ENCODE results near the gene DNAH10.

DNAH10 gene

DNA sequence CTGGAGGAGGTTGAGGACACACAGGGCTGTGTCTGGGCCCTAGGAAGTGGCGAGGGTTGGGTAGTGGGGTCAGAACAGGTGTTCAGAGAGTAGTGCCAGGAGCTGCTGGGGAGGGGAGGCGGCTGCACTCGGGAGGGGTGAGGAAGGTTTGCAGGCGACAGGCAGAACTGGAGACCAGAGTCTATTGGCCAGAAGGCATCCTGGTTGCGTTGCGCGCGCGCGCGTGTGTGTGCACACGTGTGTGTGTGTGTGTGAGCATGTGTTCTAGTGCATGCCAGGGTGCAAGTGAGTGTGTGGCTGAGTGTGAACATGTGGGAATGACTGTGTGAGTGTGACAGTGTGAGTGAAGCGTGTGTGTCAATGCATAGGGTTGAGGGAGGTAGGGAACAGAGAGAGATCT lies 124.2 kb downstream of the DNAH10 start:
- no peak for DNase-seq (ENCODE audit: low spot score)

DNA sequence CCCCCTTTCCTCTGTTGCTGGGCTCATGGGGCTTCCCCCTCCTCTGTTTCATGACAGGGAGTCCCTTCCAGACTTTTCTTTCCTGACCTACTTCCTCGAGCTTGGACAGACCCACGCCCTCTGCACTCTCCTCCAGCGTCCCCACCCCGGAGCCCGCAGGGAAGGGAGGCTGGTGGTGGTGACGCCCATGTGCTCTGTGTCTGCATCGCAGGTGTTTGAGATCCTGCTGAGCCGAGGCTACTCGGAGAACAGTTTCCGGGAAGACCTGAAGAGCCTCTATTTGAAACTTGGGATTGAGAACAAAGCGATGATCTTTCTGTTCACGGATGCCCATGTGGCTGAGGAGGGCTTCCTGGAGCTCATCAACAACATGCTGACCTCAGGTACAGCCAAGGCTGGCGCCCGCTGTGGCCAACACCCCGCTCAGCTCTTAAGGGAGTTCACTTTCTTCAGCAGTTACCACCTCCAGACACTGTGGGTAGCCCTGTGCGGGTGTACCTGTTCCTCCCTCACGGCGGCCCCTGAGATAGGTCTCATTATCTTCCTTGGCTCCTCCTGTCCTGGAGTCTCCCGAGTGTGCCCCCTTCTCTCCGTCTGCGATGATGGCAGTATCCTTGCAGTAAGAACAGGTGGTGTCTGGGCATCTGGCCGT lies 125.0 kb downstream of the DNAH10 start:
- no peak for DNase-seq (ENCODE audit: low spot score)

- DNase-seq (ENCODE audit: low spot score) = no peak
Measured at GRCh38 chr12:123888989-123889388, 126.9 kb downstream of the DNAH10 start.

DNA sequence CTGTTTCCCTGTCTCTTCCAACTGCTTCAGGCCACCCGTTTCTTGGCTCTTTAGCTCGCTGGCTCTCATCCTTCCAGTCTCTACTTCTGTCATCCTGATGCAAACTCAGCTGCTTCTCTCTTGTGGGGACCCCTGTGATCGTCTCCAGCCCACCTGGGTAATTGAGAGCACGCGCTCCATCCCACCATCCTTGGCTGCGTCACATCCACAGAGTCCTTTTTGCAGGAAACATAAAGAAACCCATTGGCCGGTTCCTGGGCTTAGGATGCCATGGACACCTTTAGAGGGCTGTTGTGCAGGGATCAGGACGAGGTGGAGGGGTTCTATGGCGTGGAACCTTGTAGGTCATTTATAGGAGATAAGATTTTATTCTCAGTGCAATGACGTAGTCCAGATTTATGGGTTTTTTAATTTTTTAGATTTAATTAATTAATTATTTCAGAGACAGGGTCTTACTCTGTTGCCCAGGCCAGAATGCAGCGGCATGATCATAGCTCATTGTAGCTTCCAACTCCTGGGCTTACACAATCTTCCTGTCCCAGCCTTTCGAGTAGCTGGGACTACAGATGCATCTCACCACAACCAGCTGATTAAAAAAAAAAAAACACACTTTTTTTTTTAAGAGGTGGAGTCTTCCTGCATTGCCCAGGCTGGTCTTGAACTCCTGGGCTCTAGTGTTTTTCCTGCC lies 127.9 kb downstream of the DNAH10 start:
- DNase-seq (ENCODE audit: low spot score) = no peak

DNA sequence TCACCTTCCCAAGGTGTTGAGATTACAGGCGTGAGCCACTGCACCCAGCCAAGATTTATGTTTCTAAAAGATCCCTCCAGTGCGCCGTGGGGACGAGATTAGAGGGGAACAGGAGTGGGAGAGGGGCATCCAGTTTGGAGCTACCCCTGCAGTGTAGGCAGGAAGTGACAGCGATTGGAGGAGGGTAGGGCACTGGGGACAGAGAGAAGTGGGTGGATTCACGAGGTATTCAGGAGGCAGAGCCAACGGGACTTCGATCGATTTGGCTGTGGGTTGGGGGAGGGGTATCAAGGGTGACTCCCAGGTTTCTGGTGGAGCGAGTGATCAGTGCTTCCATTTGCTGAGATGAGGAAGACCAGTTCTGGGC lies 128.4 kb downstream of the DNAH10 start:
- DNase-seq (ENCODE audit: low spot score) = no peak

DNA sequence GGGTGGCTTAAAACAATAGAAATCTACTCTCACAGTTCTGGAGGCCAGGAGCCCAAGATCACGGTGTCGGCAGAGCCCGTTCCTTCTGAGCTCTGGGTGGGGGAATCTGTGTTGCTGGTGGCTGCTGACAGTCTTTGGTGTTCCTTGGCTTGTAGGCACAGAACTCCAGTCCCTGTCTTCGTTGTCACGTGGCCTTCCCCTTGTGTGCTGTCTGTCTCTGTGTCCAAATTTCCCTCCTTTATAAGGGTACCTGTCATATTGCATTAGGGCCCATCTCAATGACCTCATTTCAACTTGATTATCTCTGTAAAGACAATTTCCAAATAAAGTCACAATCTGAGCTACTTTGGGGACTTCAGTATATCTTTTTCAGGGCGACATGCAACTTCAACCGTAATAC lies 128.9 kb downstream of the DNAH10 start:
- no peak for DNase-seq (ENCODE audit: low spot score)

- no peak for DNase-seq (ENCODE audit: low spot score)
Measured at GRCh38 chr12:123891516-123892179, 129.5 kb downstream of the DNAH10 start.

DNA sequence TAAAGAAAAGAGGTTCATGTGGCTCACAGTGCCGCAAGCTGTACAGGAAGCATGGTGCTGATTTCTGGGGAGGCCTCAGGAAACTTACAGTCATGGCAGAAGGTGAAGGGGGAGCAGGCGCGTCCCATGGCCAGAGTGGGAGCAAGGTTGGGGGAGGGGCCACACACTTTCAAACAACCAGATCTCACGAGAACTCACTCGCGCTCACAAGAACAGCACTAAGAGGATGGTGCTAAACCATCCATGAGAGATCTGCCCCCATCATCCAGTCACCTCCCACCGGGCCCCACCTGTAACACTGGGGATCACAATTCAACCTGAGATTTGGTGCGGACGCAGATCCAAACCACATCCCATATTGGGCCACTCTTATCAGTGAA lies 130.1 kb downstream of the DNAH10 start:
- DNase-seq (ENCODE audit: low spot score) = no peak

DNA sequence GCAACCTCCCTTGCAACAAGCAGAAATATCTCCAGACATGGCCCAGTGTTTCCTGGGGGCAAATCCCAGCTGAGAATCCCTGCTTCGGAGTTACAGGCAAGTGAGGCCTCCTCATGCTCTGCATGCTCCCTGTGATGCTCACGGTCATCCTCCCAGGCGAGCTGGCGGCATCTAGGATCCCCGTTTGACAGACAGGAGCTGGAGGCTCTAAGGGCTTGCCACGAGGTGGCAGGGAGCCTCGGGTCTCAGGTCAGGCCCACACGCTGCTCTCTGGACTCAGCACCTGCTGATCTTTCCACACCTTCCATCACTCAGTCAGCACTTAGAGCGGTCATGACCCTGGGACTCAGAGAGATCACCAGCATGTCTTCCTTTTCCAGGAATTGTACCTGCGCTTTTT lies 130.8 kb downstream of the DNAH10 start:
- no peak for DNase-seq (ENCODE audit: low spot score)

DNA sequence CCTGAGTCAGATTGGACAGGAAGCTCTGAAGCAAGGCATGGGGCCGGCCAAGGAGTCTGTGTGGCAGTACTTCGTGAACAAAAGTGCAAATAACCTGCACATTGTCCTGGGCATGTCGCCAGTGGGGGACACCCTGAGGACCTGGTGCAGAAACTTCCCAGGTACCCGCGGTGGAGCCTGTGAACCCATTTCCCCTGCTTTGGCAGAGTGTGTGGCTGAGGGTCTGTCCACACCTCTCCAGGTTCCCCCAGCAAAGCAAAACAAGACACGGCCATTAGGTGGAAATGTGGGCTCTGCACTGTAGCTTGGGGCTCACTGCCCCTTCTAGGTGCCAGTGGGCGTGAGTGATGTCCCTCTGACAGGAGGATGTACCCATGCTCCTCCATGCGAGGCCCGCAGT lies 131.2 kb downstream of the DNAH10 start:
- DNase-seq (ENCODE audit: low spot score) = no peak

DNA sequence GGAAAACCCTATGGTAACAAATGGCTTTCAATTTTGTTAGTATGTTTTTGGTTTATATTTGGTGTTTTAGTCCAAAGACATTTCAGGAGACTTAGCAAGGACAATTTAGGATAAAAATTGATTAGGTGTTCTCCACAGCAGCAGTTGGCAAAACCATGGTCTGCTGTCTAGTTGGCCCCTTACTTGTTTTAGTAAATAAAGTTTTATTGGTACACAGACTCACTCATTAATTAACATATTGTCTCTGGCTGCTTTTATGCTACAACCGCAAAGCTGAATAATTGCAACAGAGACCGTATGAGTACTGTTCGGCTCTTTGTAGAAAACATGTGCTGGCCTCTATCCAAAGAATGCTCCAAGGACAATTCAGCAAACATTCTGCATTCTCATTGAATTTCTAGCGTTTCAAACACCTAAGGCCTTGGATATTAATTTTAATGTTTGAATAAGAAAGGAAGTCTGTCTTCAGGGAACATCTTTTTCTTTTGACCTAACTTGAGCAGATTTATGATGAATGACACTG lies 132.8 kb downstream of the DNAH10 start:
- DNase-seq (ENCODE audit: low spot score) = no peak

GRCh38 chr12:123895451-123895850 lies 133.3 kb downstream of the DNAH10 start:
- no peak for DNase-seq (ENCODE audit: low spot score)

DNA sequence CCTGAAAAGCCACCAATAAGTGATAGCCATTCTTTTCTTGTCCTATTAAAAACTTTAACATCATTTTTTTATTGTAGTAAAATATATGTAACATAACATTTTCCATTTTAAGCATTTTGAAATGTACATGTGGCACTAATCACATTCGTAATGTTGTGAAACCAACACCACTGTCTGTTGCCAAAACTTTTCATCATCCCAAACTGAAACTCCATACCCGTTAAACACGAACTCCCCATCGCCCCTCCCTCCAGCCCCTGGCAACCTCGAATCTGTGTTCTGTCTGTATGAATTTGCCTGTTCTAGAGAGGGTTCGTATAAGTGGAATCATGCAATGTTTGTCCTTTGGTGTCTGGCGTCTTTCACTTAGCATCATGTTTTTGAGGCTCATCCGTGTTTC lies 134.7 kb downstream of the DNAH10 start:
- DNase-seq (ENCODE audit: low spot score) = no peak

DNA sequence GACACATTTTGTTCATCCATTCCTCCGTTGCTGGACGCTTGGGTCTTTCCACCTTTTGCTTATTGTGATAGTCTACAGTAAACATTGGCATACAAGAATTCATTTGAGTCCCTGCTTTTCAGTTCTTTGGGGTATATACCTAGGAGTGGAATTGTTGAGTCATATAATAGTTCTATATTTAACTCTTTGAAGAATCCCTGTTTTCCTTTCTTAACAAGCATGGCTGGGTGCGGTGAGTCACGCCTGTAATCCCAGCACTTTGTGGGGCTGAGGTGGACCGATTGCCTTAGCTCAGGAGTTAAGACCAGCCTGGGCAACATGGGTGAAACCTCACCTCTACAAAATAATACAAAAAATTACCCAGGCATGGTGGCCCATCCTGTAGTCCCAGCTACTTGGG lies 135.1 kb downstream of the DNAH10 start:
- DNase-seq (ENCODE audit: low spot score) = no peak

- DNase-seq (ENCODE audit: low spot score) = no peak
Measured at GRCh38 chr12:123898673-123899072, 136.6 kb downstream of the DNAH10 start.

DNA sequence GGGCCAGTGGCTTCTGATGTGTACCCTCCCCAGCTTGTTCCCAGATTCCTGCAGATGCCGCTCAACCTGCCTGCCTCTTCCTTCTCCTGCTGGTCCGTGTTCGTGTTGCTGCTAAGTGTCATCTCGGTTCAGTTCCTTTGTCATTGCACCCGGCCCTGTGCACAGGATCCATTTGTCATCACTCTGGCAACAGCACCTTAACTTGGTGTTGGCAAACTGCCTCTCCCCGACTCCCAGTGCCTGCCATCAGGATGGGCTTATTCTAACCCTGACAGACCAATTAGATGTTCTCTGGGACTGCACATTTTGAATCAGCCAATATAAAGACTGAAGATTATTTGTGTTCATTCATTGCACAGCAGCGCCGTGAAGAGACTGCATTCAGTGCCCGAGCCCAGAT lies 137.3 kb downstream of the DNAH10 start:
- no peak for DNase-seq (ENCODE audit: low spot score)

DNA sequence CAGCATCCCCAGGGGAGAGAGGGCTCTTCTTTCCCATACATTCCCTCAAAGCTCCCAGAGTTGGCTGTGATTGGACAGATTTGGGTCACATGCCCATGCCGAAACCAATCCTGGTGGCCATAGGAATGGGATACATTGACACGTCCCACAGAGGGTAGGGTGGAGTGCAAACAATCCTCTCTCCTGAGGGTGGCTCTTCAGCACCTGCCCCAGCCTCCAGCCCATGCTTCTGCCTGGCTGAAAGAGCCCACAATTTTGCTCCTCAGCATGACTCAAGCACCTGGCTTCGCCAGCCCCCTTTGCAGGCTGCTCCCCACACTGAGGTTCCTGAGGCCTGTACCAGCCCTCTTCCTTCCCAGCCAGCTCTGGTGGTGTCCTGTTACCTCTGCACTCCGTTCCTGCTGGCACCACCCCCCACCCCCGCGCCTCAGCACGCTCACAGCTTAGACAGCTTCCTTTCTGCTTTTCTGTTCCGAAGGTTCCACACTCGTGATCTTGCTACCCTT lies 138.8 kb downstream of the DNAH10 start:
- DNase-seq (ENCODE audit: low spot score) = peak; percentile 76

GRCh38 chr12:123902821-123903220 lies 140.7 kb downstream of the DNAH10 start:
- no peak for DNase-seq (ENCODE audit: low spot score)

DNA sequence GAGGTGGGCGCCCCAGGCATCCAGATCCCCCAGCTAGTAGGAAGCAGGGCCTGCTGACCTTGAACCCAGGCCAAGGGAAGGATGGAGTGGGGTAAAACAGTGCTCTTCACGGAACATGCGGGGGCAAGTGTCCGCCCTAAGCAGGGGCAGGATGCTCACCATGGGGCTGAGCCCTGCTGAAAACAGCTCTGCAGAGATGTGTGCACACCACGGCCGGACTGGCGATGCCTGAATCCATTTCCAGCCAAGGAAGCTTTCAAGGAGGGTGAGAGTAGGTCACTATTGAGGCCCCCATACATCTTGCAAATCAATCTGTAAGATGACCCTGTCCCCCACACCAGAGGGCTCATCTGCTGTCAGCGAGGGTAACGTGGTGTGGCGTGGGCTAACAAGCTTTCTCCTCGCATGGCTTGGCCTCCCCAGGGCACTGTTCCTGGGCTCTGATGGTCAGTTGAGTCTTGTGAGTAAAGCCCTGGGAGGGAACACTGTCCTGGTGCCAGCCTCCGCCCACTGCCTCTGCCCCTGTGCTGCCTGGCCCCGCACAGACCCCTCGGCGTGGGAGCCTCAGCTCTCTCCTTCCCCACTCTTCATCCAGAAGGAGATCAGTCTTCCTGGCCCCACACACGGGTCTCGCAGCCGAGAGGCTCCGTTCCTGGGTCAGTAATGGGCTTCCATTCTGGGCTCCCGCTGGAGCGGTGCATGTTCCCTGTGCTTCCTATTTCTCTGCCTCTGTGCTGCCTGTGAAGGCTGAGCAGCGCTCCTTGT lies 141.4 kb downstream of the DNAH10 start:
- DNase-seq (ENCODE audit: low spot score) = no peak

DNA sequence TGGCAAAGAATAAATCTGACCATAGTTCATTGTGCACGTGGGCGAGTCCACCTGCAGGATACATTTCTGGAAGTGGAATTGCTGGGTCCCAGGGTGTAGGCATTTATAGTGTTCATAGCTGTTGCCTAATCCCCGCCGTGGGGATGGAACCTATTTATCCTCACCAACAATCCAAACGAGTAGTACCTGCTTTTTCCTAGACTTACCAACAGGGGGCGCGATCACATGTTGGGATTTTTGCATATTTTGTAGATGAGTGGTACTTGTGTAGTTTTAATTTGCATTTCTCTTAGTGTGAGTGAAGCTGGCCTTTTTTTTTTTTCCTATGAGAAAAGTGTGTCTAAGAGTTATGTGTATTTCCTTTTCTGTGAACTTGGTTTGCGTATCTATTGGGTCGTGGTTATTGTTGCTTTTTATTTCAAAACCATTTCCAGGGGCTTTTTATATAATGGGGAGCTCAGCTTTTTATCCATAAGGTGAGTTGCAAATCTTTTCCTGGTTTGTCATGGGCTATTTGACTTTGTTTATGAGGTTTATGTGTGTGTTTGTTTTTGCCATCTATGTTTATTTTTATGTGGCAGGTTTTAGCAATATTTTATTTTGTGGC lies 143.3 kb downstream of the DNAH10 start:
- peak; percentile 62 for DNase-seq (ENCODE audit: low spot score)

DNA sequence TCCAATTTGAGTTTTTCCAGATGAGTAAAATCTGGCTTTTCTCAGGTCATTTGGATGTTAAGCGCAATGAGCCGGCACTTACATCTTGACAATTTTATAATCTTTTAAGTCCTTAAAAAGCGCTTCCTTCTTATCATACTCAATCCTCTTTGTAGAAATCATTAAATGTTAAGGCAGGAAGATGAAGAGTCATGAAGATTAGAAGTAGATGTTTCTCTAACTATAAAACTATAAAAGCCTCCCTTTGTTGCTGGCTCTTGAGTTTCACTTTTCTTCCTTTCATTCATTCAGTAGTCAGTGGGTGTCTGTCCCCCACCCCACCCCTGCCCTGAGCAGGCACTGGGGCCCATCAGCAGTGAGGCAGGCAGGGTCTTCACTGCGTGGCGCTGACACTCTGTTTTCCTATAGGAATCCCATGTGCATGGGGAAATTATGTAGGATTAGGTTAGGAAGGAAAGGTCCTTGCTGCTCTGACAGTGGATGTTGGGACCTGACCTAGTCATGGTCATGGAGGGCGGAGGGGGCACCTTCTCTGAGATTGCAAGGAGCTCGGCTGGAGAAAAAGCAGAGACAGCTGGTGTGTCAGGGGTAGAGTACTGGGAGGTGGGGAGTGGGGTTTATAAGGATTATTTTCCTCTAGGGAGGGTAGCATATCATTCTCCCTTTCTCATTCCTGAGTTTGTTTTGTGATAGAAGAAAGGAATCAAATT lies 144.8 kb downstream of the DNAH10 start:
- DNase-seq (ENCODE audit: low spot score) = peak; percentile 80

All from SK-N-DZ (cell line).